Mammary epithelial cell (primary cell): Measurements from ENCODE around the gene ANP32B.

ENCODE experiments used
- CTCF ChIP-seq, 2 donors: IDR thresholded peaks in 1 of 2; conservative IDR thresholded peaks in 1 of 2; 2 replicates each; pipeline ENCODE4 v1.5.1; 2011 to 2012; ENCODE audit warnings: inconsistent platforms in 2 of 2, low read length in 2 of 2, mild to moderate bottlenecking in 2 of 2, control low read depth in 1 of 2, low read depth in 1 of 2; ENCODE audit not compliant: insufficient read depth in 1 of 2; ENCODE audit errors: extremely low read depth in 1 of 2
- EZH2 ChIP-seq: IDR thresholded peaks from 2 replicates; pipeline ENCODE4 v1.6.1; 2012; ENCODE audit warnings: low read length, inconsistent platforms, borderline replicate concordance

GRCh38 chr9:97980918-97981845 lies 2.0 kb upstream of the ANP32B start:
- TF ChIP-seq CTCF (conservative IDR thresholded peaks at IDR 0.05 in 1 of 2, IDR thresholded peaks at IDR 0.05 in 1 of 2; ENCODE audit: extremely low read depth in 1 of 2, insufficient read depth in 1 of 2, low read depth in 1 of 2, low read length in 2 of 2), result no peak
- no peak for TF ChIP-seq EZH2
